HCT116 (cell line): ENCODE results near the gene ZNF853.

ENCODE experiments used
- CEBPB ChIP-seq: IDR thresholded peaks from 2 replicates; pipeline ENCODE4 v1.6.1; 2012; ENCODE audit warnings: low read depth
- POLR2A ChIP-seq: IDR thresholded peaks from 2 replicates; pipeline ENCODE4 v1.7.0; 2011; ENCODE audit warnings: borderline replicate concordance; ENCODE audit not compliant: insufficient read depth, insufficient read length; ENCODE audit errors: extremely low read depth
- POLR2AphosphoS5 ChIP-seq: IDR thresholded peaks from 2 replicates; pipeline ENCODE4 v1.6.1; 2011; ENCODE audit warnings: mild to moderate bottlenecking, low read depth, low read length, moderate library complexity

GRCh38 chr7:6614953-6615722 is at the start of gene ZNF853:
- TF ChIP-seq POLR2A, result no peak
- no peak for TF ChIP-seq POLR2AphosphoS5
- TF ChIP-seq CEBPB, result no peak
